Kidney glomerular epithelial cell (primary cell): Measurements from ENCODE around the gene UBE3C.

Experiments used
- DNase-seq: peaks from one replicate; lab custom pipeline; 2025; lab: John Stamatoyannopoulos, UW

UBE3C gene

DNA sequence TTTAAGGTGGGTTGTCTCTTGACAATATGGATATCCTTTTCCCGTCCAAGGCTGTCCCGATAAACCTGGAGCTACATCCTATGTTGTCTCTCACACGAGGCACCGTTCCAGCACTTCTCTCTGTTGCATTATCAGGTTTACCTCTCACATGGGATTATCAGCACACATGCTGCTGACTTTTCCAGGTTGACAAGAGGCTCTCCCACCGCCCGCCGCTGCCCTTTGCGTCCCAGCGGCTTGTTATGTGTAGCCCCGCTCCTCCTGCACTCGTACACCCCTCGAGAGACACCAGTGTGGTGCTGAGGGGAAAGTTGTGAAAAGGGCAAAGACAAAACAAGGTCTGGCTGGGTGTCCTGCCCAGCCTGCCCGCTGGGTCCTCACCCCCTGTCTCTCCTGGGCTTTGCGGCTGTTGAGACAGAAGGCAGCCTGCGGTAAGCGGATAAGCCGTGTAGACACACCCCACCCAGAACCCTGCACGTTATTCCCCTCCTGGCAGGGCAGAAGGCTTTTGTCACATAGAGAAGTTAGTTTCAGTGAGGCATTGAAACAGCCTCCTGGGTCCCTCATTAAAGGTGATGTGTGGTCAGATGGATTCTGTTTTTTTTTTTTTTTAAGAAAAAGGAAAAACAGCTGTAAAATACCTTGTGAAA is 38.7 kb downstream of the UBE3C start:
- no peak for DNase-seq

DNA sequence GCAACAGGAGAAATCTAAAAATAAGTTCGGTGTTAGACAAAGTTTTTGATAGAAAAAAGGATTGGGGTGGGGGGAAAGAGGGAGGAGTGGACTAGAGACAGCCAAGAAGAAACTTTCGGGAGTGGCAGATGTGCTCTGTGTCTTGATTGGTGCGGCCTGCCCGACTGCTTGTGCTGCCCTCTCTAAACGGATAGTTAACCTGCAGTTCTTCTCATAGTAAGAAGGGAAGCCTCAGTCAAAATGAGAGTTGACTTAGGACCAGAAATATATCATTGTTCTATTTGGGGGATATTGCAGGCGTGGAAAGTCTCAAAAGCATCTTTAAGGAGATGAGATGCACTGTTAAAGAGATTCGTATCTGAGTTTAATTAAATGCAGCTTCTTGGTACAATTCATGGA is 39.3 kb downstream of the UBE3C start:
- DNase-seq, result no peak

DNA sequence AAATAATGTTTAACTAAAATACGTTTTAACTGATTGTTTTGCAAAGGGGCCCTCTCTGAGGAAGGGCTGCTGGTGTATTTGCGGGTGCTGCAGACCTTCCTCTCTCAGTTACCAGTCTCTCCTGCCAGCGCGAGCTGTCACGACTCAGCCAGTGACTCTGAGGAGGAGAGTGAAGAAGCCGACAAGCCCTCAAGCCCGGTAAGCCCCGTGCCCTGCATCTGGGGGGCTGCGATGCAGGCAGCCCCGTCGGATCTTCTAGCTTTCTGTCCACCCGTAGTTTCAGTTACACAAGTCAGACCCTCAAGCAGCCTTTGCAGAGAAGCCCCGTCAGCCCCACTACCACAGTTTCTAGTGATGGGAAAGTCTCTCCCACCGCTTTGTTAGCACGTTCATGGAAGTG is 45.1 kb downstream of the UBE3C start:
- DNase-seq, result no peak

DNA sequence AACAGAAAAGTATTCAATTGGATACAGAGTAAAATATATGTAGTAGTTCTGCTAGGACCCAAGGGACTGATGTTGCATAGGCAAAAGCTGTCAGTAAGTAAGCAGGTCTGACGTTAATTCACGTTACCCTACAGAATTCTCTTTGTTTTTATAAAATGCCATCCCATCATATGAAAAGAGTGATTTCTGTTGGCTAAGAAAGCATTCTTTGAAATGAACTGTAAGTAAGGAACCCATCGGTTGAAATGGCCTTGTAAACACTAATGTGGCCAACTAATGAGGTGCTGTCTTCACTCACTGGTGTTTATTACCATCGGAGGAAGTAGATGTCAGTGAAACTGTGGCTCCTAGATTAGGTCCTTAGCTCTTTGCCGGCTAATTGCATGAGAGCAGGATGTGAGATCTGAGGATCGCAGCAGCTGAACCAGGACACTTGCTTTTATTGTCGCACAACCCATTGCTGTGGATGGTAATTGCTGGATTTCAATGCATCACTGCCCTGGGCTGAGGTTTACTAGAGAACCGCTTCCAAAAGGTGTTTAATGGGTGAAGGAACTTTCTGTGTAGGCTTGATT is 49.5 kb downstream of the UBE3C start:
- no peak for DNase-seq

DNA sequence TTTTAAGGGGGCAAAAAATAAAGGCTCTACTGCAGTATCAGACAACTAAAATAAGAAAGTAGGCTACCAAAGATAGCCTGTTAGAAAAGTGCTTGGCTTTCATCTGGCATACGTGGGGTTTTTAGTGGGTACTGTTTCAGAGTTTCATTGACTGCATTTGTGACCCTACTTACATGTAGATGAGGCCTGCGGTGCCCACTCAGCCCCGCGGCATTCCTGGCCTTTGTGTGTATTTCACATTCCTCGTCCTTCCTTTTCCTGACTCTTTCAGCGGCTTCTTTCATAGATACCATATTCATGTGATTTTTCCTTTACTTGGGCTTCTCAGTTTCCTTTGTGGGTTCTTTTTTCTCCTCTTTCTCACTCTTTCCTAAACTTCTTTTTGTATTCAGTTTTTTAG is 50.7 kb downstream of the UBE3C start:
- no peak for DNase-seq

DNA sequence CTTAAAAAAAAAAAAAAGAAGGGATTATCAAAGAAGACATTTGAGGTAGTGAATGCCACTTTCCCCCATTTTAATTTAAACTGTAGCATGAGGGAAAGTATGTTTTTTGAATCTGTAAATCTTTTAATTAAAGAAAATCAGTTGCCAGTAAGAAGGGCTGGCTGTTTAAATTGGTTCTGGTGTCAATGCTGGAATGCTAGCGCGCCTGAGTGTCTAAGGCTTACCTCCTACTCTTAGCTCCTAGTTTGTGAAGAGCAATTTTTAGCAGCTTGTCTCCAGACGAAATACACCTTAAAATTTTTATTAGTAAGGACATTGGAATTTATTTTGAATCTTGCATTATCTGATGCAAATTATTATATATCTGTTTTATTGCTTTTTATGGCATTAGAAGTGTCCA is 54.1 kb downstream of the UBE3C start:
- no peak for DNase-seq

DNA sequence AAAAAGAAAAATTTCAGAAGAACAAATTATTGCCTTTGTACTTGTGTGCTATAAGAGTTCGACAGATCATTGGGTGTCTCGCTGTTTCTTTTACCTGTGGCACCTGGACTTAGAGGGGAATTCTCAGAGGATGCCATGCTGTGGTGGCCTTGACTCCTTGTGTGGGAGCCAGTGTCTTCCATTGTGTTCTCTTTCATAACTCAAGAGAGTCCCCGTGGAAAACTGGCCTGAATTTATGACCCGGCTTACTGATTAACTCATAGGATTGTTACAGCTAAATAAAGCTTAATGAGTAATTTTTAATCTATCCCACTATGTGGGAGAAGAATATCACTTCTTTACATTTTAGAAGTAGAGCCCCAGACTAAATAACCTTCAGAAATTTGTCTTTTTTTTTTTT is 54.5 kb downstream of the UBE3C start:
- peak; percentile 29 for DNase-seq

DNA sequence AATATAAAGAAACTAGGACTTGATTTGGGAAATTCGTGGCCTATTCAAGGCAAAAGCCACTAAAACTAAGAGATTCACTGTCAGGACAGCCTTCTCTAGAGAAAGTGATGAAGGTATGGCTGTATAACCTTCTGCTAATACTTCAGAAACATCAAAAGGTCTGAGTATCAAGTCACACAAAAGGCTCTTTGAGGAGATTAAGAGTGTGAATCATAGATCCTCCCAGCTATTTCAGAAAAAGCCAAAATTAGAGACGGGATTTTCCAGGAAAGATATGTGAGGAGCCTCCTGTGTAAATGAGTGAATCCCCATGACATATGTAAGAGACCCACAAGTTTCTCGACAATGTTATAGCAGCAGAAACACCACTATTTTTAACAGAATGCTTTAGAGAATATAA is 56.2 kb downstream of the UBE3C start:
- DNase-seq, result no peak

DNA sequence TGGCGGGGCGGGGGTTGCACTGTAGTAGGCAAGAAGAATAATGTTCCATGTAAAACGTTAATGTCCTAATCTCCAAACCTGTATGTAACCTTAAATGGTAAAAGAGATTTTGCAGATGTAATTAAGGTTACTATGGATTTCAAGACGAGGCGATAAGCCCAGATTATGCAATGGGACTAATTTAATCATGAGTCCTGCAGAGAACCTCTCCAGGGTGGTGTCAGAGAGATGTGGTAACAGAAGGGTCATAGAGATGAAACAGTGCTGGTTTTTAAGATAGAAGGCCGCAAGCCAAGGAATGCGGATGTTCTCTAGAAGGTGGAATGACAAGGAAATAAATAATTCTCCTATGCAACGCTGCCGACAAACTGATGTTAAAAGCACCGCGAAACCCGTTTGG is 57.1 kb downstream of the UBE3C start:
- DNase-seq, result no peak

DNA sequence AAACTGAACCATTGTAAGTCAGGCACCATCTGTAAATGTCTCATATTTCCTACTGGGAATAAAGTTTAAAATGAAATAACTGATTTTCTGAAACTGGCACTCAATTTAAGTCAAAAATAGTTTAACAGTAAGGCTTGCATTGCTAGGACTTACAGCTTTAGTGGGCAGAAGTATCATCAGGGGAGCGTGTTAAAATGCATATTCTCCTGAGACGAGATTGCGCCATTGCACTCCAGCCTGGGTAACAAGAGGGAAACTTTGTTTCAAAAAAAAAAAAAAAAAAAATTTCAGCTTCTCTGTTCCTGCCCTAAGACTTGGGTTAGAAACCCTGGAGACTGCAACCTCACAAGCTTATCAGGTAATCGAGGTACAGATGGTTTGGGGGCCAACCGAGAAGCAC is 65.4 kb downstream of the UBE3C start:
- DNase-seq, result no peak

DNA sequence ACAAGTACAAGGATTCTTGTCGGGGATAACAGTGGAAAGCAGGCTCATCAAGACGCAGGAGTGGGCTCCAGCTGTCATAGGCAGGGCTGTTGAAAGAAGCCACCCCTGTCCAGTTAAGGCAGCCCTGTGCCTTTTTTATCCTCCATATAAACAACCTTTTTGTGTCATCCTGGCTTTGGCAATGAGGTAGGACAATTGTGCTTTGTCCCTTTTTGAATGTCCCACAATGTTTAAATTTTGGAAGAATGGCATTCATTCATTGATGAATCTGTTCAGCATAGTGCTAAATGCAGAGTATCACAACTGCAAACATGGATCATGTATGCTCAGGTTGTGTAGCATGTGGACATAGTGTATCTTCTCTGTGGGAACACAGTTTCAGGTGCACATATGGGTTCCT is 66.7 kb downstream of the UBE3C start:
- no peak for DNase-seq

DNA sequence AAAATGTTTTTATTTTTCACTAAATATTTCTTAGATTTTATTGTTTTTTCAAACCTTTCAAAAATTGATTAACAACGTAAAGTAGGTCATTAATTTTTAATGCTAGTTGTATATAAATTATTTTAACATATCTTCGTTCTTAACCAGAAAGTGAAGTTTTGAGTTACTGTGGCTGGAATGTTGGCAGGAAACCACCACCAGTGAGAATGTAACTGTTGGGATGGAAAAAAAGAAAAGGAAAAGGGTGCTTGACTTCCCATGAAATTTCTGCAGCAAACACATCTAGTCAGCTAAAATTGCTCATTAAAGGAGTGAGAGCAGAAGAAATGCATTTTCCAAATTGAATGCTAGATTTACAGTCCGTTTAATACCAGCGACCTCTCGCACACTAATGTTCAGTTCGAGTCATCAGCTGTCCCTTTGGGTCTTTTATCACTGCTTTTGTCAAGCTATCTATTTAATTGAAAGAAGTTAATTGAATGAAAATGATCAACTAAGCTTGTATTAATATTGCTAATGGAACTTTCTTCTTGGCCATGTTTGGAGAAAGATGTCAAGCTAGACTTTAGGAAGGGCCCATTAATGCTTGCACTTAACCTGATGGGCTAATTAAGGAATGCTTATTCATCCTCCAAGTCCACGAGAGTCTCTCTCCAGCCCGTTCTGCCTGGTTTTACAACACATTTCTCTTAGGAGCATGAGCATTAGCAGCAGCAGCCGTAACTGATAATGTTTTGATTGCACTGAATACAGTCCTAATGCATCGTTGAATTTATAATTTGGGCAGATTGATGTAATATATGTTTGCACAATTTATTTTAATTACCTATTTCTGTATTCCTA is 70.1 kb downstream of the UBE3C start:
- no peak for DNase-seq

DNA sequence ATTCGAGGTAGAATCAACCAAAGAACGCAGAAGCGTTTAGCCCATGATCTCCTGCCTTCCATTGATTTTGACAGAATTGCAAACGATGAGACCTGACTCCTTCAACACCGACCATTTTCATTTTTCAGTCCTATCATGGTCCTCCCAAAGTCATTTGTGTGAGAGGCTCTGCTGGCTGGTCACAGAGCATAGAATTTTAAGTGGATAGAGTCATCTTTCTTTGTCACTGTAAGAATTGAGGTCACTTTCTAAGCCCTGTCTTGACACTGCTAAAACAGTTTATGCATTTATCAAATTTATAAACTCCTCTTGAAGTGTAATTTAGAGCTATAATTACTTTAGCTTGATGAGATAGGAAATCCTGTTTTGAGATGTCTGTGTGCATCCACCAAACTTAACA is 72.0 kb downstream of the UBE3C start:
- DNase-seq, result no peak

DNA sequence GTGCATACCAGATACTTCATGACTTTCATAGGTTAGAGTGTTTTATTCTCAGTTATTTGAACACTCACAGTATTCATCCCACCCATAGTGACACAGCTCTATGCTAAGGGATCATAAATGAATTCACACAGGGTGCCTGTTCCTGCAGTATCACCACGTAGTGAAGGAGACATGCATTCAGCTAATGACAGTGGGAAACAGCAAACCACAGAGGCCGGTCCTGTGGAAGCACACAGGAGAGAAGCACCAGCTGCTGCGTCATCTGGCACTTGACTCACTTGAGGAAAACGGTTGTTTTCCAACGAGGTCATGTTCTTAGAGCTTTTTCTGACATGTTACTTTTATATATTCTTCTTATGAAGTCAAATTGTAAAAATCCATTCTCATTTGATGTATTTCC is 73.0 kb downstream of the UBE3C start:
- no peak for DNase-seq

DNA sequence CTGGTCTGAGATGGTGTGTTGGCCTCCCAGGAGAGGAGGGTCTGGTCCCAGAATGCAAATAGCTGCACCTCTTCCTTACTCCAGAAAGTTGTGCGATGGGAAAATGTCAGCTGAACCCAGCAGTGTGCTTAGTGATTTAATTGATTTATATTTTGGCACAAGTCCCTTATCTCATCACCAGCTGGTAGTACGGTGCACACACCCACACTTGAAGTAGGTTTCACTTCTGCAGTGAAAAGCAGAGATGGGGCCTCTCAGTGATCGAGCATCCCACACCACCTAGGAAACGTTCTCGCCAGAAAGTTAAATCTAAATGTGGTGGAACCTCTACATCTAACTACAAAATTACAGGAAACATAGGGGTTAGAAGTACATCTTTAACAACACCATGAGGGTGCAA is 80.4 kb downstream of the UBE3C start:
- DNase-seq, result no peak

DNA sequence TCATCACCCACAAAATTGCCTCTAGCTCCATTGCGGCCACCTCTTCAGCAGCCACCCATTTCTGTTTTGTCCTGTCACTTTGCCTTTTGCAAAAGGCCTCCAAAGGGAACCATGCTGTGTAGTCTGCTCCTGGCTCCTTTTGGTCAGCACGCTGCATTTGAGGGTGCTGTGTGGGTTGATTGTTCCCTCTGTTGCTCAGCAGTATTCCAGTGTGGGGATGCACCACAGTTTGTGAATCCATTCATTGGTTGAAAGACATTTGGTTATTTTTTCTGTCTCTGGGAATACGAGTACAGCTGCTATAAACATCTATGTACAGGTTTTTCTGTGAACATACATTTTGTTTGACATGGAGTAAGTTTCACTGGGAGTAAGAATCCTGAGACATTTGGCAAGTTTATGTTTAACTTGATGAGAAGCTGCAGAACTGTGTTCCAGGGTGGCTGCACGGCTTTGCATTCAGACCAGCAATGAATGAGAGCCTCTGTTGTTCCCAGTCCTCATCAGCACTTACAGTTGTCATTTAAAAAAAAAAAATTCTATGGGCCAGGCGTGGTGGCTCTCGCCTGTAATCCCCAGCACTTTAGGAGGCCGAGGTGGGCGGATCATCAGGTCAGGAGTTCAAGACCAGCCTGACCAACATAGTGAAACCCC is 82.3 kb downstream of the UBE3C start:
- no peak for DNase-seq

DNA sequence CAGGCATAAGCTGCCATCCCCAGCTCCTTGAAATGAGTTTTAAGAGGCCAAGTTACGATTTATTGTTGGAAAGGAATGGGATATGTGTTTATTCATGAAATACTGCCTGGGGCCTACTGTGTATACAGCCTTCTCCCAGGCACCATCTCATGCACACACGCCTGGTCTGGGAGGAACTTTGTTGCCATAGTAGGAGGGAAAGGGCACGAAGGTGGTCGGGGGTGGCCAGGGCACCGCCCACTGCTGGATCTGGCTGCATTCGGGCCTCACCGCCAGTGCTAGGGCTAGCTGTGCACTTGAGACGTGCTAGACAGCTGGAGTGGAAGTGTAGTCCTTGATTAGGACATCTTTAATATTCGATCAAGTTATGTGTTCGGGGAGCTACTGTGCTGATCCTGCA is 84.0 kb downstream of the UBE3C start:
- no peak for DNase-seq

DNA sequence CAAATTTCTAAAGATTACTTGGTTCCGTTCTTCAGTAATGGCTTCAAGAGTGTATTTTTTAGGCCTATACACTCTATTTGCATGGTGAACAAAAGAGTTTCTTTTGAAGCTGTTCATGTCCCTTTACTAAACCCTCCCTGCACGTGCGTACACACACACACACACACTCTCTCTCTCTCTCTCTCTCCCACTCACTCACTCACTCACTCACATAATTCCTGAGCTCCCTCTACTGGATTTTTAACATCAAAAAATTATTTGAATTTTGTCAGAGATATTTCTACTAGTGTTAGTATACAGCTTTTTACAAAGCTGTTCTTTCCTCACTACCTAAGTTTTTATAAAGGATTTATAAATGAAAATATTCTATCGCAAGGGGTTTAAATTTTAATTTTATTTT is 85.9 kb downstream of the UBE3C start:
- peak; percentile 10 for DNase-seq

DNA sequence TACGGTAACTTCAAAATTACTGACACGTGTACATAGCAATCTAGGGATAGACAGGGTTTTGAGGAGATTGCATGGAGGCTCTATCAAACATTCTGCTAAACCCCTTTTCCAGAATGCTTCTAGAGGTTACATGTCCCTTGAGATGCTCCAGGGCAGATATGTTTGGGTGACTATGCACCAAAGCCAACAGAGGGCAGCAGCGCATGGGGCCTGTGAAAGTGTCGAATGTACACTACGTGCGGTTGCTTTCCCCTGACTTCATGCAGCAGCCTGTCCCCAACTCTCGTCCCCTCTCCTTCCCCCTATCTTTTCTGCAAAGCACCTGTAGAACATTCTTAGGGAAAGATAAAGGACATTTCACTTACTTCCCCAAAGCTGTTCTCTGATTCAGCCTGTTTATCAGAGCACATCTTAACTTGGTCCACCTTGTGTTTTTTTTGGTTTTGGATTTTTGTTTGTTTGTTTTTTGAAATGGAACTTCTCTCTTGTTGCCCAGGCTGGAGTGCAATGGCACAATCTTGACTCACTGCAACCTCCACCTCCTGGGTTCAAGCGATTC is 90.2 kb downstream of the UBE3C start:
- no peak for DNase-seq

DNA sequence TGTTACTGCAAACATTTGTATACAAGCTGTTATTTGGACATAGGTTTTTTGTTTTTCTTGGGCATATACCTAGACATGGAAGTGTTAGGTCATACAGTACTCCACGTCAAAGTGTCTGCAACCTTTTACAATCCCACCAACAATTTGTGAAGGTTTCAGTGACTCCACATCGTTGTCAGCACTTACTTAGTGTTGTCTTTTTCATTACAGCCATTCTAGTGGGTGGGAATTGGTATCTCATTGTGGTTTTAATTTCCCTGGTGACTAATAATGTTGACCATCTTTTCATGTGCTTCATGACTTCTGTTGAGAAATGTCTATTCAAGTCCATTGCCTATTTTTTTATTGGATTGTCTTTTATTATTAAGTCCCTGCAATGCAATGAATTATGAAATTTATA is 95.0 kb downstream of the UBE3C start:
- DNase-seq, result no peak

DNA sequence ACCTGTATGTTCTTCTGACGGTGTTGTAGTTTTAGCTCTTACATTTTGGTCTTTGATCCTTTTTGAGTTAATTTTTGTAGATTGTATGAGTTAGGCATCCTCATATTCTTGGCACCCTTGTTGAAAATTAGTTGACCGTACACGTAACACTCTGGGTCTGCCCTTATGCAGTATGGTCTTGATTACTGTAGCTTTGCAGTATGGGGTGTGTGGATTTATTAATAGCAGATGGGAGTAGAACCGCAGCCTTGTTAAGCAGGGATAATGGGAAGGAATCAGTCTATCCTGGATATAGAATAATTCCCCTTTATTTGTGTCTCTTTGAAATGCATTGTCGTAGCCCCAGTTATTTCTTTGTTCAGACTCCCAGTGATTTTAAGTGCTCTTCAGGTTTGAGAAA is 95.5 kb downstream of the UBE3C start:
- DNase-seq, result no peak
